GM21447 (cell line): Measurements from ENCODE around the gene REXO5.
"Not testable (repeated sequence)": the region's sequence is repeated elsewhere in the genome, so short reads cannot be mapped to it uniquely, and the experiment has no call there.

Experiments
- ATAC-seq: cut with Tn5 transposase; IDR thresholded peaks from one replicate; pipeline ENCODE4 v1.9.1; 2021; ENCODE audit not compliant: unreplicated experiment

REXO5 gene

GRCh38 chr16:20806168-20807050 is at the start of gene REXO5, which contains the start of gene ERI2:
TSS of gene REXO5 (plus strand) at chr16:20806527. CDS start at chr16:20806954, 427 bp downstream.
TSS of gene ERI2 (minus strand) at chr16:20806472. CDS start at chr16:20806430, 42 bp downstream.
- ATAC-seq, result peak; percentile 82

GRCh38 chr16:20760346-20760745 is 46.0 kb upstream of the REXO5 start:
- no peak for ATAC-seq

- no peak for ATAC-seq
Measured at GRCh38 chr16:20761175-20761574, 45.2 kb upstream of the REXO5 start.

GRCh38 chr16:20762404-20763123 is 43.8 kb upstream of the REXO5 start:
- no peak for ATAC-seq

GRCh38 chr16:20763461-20764232 is 42.7 kb upstream of the REXO5 start, which contains the start of gene ACSM3:
TSS of gene ACSM3 (plus strand) at chr16:20764014. CDS start at chr16:20770035, 6,021 bp downstream.
- ATAC-seq, result peak; percentile 98

- ATAC-seq, result not testable (repeated sequence)
Measured at GRCh38 chr16:20764448-20764847, 41.9 kb upstream of the REXO5 start.

- no peak for ATAC-seq
Measured at GRCh38 chr16:20765732-20766131, 40.6 kb upstream of the REXO5 start.

- no peak for ATAC-seq
Measured at GRCh38 chr16:20766294-20766693, 40.0 kb upstream of the REXO5 start.

- no peak for ATAC-seq
Measured at GRCh38 chr16:20767577-20767976, 38.8 kb upstream of the REXO5 start.

GRCh38 chr16:20768121-20768520 is 38.2 kb upstream of the REXO5 start:
- ATAC-seq, result no peak

GRCh38 chr16:20768818-20769217 is 37.5 kb upstream of the REXO5 start:
- ATAC-seq, result no peak

GRCh38 chr16:20773679-20774078 is 32.6 kb upstream of the REXO5 start:
- ATAC-seq, result no peak

- ATAC-seq, result no peak
Measured at GRCh38 chr16:20774703-20775362, 31.5 kb upstream of the REXO5 start.

- ATAC-seq, result no peak
Measured at GRCh38 chr16:20781697-20782096, 24.6 kb upstream of the REXO5 start.

- ATAC-seq, result no peak
Measured at GRCh38 chr16:20782470-20782869, 23.9 kb upstream of the REXO5 start.

- ATAC-seq, result no peak
Measured at GRCh38 chr16:20784204-20784603, 22.1 kb upstream of the REXO5 start.

GRCh38 chr16:20789130-20789529 is 17.2 kb upstream of the REXO5 start:
- no peak for ATAC-seq

GRCh38 chr16:20791923-20792612 is 14.3 kb upstream of the REXO5 start:
- no peak for ATAC-seq

- no peak for ATAC-seq
Measured at GRCh38 chr16:20798364-20798763, 8.0 kb upstream of the REXO5 start.

GRCh38 chr16:20799599-20799998 is 6.7 kb upstream of the REXO5 start:
- ATAC-seq, result no peak
